HS-5 (cell line): ENCODE data around the gene LY86.

ENCODE experiments used
- DNase-seq: peaks from one replicate; pipeline ENCODE4 v3.0.0-alpha.2; 2012; ENCODE audit warnings: low read depth

The LY86 gene

GRCh38 chr6:6570929-6571671 lies 17.4 kb upstream of the LY86 start:
- DNase-seq: no peak

- no peak for DNase-seq
Observed at GRCh38 chr6:6575143-6575542, 13.4 kb upstream of the LY86 start.

- DNase-seq: no peak
Observed at GRCh38 chr6:6577735-6578134, 10.8 kb upstream of the LY86 start.

- no peak for DNase-seq
Observed at GRCh38 chr6:6579281-6579680, 9.2 kb upstream of the LY86 start.

- no peak for DNase-seq
Observed at GRCh38 chr6:6580225-6580856, 8.2 kb upstream of the LY86 start.

DNA sequence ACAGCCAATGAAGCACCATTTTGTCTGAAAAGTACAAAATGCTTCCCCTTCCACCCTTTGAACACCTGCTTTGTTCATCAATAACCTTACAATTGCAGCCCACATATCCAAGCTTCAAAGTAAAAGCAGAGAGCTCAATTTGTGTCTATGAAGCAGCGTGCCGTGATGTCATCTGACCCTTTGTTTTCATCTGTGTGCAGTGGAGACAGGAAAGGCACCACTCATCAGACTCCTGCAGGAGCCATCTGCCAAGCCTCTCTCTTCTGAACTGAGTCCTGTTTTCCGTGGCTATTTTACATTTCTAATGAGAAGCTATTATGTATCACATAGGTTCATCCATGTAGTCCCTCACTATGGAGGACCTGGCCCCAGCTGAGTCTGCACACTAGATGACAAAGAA lies 7.5 kb upstream of the LY86 start:
- DNase-seq: no peak

DNA sequence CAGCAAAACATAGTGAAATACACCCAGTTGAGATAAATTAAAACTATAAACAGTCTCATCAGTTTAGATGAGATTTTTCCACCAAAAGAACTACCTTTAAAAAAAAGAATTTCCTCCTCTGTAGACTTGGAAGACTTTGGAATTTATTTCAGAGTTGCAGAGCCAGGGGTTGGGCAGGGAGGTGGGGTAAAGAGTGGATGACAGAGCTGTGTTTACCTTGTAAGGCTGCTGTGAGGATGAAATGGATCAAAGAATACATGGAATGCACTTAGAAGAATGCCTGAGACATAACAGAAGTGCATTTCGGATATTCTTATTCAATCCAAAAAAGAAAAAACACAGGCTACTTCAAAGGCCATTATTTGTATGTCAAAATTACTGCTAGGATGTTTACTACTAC lies 6.4 kb upstream of the LY86 start:
- DNase-seq: no peak

GRCh38 chr6:6583836-6584235 lies 4.7 kb upstream of the LY86 start:
- no peak for DNase-seq

DNA sequence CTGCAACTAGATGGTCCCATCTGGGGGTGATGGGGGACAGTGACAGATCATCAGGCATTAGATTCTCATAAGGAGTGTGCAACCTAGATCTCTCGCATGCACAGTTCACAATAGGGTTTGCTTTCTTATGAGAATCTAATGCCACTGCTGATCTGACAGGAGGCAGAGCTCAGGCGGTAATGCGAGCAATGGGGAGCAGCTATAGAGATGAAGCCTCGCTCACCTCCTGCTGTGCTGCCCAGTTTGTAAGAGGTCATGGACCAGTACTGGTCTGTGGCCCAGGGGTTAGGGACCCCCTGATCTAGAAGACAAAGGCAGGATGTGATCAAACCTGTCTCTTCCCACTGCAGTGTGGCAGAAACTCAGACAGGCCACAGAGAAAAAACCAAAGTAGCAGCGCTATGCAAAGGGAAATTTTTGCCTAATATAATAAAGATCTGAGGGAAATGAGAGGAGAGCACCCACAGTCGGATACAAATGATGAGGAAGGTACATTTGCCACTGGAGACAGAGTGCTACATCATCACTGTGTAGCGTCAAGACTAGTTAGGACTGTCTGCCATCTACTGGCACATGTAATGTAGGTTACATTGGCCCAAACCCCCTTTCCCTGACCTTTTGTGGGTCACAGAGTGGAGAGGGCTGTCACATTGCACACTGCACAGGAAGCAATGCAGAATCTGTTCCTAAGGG lies 4.1 kb upstream of the LY86 start:
- DNase-seq: no peak

DNA sequence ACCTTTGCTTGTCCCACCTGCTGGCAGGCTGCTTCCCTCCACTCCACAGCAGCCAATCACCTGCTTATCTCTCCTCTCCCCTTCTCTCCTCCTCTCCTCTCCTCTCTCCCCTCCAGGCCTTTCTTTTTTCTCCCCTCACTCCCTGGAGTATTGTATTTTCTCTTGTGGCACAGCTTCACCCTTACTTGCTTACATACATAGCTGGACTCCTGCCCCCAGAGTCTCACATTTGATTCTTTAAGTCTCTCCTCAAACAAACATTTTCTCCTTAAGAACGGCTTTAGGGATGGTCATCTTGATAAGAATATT lies 3.6 kb upstream of the LY86 start:
- no peak for DNase-seq

DNA sequence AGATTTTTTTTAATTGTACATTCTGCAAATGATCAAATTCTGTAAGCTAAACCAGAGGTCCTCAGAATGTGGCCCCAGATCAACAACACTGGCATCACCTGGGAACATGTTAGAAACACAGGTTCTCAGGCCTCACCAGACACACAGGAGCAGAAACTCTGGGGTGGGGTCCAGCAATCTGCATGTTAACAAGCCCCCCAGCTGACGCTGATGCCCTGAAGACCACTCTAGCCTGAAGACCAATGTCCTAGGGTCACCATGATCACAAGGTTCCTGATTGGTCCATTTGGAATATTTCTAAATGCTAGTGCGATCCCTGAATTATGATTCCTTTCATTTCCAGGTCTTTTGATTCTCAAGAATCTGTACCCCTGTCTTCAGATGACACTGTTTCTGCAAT lies 2.4 kb upstream of the LY86 start:
- no peak for DNase-seq

DNA sequence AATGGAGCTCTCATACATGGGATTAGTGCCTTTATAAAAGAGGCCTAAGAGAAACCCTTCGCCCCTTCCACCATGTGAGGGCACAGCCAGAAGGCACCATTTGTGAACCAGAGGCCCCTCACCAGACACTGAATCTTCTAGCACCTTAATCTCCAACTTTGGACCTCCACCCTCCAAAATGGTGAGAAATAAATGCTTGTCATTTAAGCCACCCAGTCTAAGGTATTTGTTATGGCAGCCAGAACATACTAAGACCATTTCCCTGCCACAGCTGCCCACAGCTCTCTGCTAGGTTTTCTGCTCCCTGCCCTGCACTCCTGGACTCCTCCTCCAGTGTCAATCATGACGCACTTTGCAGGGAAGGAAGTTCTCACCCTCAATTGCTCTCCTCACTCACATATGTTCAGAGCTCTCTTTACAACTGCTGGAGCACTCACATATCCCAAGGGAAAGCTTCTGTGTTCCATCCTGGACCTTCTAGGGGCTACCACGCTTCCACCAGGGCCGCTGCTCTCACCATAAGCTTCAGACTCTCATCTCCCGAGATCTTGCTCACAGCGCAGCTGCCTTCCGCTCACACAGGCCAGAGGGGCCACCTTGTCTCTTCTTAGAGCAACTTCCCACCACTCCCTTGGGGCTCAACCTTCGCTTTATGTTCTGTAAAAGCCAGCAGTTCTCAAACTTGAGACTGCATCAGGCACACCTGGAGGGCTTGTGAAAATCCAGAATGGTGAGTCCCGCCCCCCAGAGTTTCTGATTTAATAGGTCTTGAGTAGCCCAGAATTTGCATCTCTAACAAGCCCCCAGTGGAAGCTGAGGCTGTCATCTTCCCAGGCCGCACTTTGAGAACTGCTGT lies 1.6 kb upstream of the LY86 start:
- no peak for DNase-seq

DNA sequence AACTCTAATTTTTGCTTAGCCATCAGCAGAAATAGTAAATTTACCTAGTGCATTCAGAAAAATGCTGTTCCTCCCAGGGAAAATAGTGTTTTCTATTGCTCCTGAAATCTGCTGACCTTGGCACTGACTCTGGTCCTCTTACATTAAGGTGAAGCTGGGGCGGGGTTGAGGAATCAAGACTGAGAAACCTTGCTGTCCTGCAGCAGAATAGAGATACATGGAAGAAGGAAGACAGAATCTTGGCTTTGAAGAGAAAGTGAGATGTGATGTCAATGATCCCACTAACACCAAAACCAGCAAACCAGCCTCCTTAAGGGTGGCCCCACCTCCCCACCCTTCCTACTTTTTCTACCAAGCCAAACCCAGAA lies 840 bp upstream of the LY86 start:
- no peak for DNase-seq

- no peak for DNase-seq
Observed at GRCh38 chr6:6588924-6589709, 597 bp downstream of the LY86 start.

DNA sequence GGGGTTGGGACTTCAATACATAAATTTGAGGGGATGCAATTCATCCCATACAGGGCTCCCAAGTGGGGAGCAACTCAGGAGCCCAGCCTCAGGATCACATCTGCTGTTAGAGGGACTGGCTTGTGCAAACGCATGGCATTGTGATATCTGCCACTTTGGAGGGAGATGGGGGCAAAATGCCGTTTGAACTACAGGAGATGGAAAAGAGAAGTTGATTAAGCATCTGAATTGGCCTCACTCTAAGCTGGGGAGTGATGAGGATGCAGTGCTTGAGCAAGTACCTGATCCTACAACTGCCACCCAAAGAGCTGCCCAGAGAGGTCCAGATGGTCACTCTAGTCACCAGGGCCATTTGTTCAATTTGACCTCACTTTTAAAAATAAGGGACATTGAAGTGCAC lies 2.0 kb downstream of the LY86 start:
- no peak for DNase-seq

GRCh38 chr6:6591778-6592465 lies 3.4 kb downstream of the LY86 start:
- DNase-seq: no peak

DNA sequence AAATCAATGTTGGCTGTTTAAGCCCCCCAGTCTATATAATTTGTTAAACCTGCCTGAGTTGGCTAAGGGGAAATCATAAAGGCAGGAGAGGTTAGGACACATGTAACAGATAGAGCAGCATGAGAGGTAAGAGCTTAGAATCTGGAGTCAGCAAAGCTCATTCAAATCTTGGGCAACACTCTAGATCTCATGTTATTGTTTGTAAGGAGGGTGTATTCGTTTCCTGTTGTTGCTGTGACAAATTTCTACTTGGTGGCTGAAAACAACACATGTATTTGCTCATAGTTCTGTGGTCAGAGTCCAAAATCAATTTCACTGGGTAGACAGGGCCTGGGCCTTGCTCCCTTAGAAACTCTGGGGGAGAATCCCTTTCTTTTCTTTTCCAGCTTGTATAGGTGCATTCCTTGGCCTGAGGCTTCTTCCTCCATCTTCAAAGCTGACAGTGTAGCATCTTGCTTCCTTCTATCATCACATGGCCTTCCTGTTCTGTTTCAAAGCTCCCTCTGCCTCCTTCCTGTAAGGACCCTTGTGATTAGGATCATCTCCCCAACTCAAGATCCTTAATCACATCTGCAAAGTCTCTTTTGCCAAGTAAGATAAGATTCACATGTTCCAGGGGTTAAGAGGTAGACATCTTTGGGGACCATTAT lies 4.4 kb downstream of the LY86 start:
- DNase-seq: no peak

- no peak for DNase-seq
Observed at GRCh38 chr6:6593867-6594468, 5.4 kb downstream of the LY86 start.

DNA sequence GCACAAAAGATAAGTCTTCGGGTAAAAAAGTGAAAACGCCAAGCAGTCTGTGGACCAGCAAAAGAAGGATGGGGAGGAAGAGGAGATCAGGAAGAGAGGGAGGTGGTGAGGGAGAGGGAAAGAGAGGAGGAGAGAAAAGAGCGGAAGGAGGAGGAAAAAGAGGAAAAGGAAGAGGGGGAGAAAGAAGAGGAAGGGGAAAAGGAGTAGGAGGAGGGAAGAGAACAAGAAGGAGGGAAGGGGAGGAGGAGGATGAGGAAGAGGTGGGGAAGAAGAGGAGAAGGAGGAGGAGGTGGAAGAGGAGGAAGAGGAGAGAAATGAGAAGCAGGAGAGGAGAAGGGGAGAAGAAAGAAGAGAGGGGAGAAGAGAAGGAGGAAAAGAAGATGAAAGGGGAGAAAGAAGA lies 6.5 kb downstream of the LY86 start:
- DNase-seq: no peak

GRCh38 chr6:6595952-6596351 lies 7.4 kb downstream of the LY86 start:
- DNase-seq: no peak
